ENCODE results near the gene EEFSEC.

- TF ChIP-seq CTCF (IDR thresholded peaks at IDR 0.05), result no peak
- no peak for TF ChIP-seq POLR2AphosphoS5 (IDR thresholded peaks at IDR 0.05; ENCODE audit: insufficient read depth in 1 of 2, low read depth in 1 of 2)
- TF ChIP-seq POLR2A (IDR thresholded peaks at IDR 0.05), result no peak
Observed at GRCh38 chr3:128419311-128419710, 266.0 kb downstream of the EEFSEC start.
